Keratinocyte (primary cell): Measurements from ENCODE around the gene SLC25A1.

Source experiments
- EZH2 ChIP-seq: IDR thresholded peaks from one replicate; pipeline ENCODE4 v1.6.1; 2012; ENCODE audit warnings: inconsistent platforms, mild to moderate bottlenecking, low read length, moderate library complexity
- TF ChIP-seq, protein P1 (sequence below), 3 experiments: IDR thresholded peaks in 1 of 3; conservative IDR thresholded peaks in 1 of 3; optimal IDR thresholded peaks in 1 of 3; 2 replicates in 2 of 3; 3 replicates in 1 of 3; pipeline versions ENCODE3 to v1.5.1; 2011; ENCODE audit warnings: low read length in 3 of 3, mild to moderate bottlenecking in 3 of 3, moderate library complexity in 2 of 3, control low read depth in 1 of 3, inconsistent platforms in 1 of 3; ENCODE audit not compliant: insufficient read depth in 2 of 3; ENCODE audit errors: extremely low read depth in 1 of 3

DNA sequence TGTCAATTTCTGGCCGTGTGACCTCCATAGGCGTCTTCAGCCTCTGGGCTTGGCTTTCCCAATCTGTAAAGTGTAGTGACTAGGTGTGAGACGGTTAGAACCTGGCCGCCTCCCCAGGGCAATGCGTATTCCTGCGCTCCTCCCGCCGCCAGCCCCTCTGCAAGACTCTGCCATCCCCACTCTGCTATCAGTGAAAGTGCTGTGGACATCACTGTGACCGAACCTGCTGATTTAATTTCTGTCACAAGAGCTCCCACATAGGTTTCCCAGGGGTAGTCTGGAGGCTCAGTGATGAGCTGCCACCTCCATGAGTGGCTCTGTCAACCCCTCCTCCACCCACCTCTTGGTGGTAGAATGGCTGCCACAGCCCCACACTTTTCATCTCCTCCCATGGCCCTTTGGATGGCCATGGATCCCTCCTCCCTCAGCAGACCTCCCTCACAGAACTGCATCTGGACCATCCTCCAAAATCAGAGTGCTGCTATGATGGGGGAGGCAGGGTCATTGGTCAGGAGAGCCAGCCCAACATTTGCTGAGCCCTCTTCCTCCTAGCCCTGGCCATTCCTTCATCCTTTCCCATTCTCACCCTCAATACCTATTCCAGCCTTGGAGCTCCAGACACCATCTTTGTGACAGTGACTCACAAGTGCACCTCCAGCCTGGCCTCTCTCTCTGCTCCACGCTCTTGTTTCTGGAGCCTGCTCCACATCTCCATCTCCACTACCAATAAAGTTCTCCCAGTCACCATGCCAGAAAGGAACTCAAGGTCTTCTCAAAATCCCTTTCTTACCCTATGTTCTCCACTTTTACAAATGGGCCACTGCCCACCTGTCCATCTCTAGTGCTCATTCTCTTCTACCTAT lies 27.0 kb downstream of the SLC25A1 start:
- TF ChIP-seq, protein P1, sequence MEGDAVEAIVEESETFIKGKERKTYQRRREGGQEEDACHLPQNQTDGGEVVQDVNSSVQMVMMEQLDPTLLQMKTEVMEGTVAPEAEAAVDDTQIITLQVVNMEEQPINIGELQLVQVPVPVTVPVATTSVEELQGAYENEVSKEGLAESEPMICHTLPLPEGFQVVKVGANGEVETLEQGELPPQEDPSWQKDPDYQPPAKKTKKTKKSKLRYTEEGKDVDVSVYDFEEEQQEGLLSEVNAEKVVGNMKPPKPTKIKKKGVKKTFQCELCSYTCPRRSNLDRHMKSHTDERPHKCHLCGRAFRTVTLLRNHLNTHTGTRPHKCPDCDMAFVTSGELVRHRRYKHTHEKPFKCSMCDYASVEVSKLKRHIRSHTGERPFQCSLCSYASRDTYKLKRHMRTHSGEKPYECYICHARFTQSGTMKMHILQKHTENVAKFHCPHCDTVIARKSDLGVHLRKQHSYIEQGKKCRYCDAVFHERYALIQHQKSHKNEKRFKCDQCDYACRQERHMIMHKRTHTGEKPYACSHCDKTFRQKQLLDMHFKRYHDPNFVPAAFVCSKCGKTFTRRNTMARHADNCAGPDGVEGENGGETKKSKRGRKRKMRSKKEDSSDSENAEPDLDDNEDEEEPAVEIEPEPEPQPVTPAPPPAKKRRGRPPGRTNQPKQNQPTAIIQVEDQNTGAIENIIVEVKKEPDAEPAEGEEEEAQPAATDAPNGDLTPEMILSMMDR (optimal IDR thresholded peaks at IDR 0.05 in 1 of 3, IDR thresholded peaks at IDR 0.05 in 1 of 3, conservative IDR thresholded peaks at IDR 0.05 in 1 of 3; ENCODE audit: extremely low read depth in 1 of 3, insufficient read depth in 2 of 3, low read length in 3 of 3), result no peak
- no peak for TF ChIP-seq EZH2
